GM18858 (cell line): Measurements from ENCODE around the gene TRMT2A.

ENCODE experiments used
- ATAC-seq: cut with Tn5 transposase; IDR thresholded peaks from one replicate; pipeline ENCODE4 v1.9.1; 2021; ENCODE audit not compliant: unreplicated experiment

Gene TRMT2A

GRCh38 chr22:20135806-20136602 is 19.0 kb upstream of the TRMT2A start:
- no peak for ATAC-seq

- no peak for ATAC-seq
Observed at GRCh38 chr22:20135265-20135664, 18.2 kb upstream of the TRMT2A start.

- ATAC-seq = no peak
Observed at GRCh38 chr22:20133930-20134549, 17.0 kb upstream of the TRMT2A start.

- no peak for ATAC-seq
Observed at GRCh38 chr22:20132686-20133246, 15.7 kb upstream of the TRMT2A start.

- no peak for ATAC-seq
Observed at GRCh38 chr22:20131859-20132685, 15.0 kb upstream of the TRMT2A start.

- no peak for ATAC-seq
Observed at GRCh38 chr22:20131597-20131858, 14.5 kb upstream of the TRMT2A start, which contains the start of gene ZDHHC8. ZDHHC8 (plus strand) TSS chr22:20131804; CDS start chr22:20131948, 144 bp downstream.

- ATAC-seq = no peak
Observed at GRCh38 chr22:20130731-20131596, 13.9 kb upstream of the TRMT2A start.

GRCh38 chr22:20130319-20130718 is 13.3 kb upstream of the TRMT2A start:
- no peak for ATAC-seq

GRCh38 chr22:20129747-20130014 is 12.7 kb upstream of the TRMT2A start:
- no peak for ATAC-seq

- no peak for ATAC-seq
Observed at GRCh38 chr22:20128902-20129746, 12.1 kb upstream of the TRMT2A start.

GRCh38 chr22:20128619-20128901 is 11.5 kb upstream of the TRMT2A start:
- ATAC-seq = no peak

- no peak for ATAC-seq
Observed at GRCh38 chr22:20127869-20128618, 11.0 kb upstream of the TRMT2A start.

- ATAC-seq = no peak
Observed at GRCh38 chr22:20127318-20127868, 10.4 kb upstream of the TRMT2A start.

GRCh38 chr22:20126284-20127029 is 9.4 kb upstream of the TRMT2A start:
- ATAC-seq = no peak

- no peak for ATAC-seq
Observed at GRCh38 chr22:20125201-20126174, 8.5 kb upstream of the TRMT2A start.

GRCh38 chr22:20124083-20124787 is 7.2 kb upstream of the TRMT2A start:
- no peak for ATAC-seq
